ENCODE measurements around the gene TREX2.

TREX2 gene

GRCh38 chrX:153435845-153436244, 10.0 kb downstream of the TREX2 start:
- no peak overlapping the region for H3K27ac ChIP-seq (ENCODE audit: poor library complexity, severe bottlenecking)
- no peak for ATAC-seq (ENCODE audit: low read depth)
- no peaks in the 10 kb centered on the region for H3K4me1 ChIP-seq (ENCODE audit: insufficient read depth, poor library complexity, severe bottlenecking)
- TF ChIP-seq CTCF (IDR thresholded peaks at IDR 0.05; ENCODE audit: poor library complexity, severe bottlenecking): no peak
- H3K36me3 ChIP-seq (ENCODE audit: low read depth): no peaks in the 10 kb centered on the region
- no peaks in the 10 kb centered on the region for H3K27me3 ChIP-seq (ENCODE audit: insufficient read depth, poor library complexity, severe bottlenecking)
- no peaks in the 10 kb centered on the region for H3K9me3 ChIP-seq (ENCODE audit: severe bottlenecking)
- no peak for DNase-seq (ENCODE audit: low spot score)
- H3K4me3 ChIP-seq (ENCODE audit: severe bottlenecking): no peak overlapping the region

GRCh38 chrX:153434801-153435200, 11.1 kb downstream of the TREX2 start:
- DNase-seq (ENCODE audit: low spot score): no peak
- Histone ChIP-seq H3K4me1 (ENCODE audit: insufficient read depth, poor library complexity, severe bottlenecking) (no peaks in the 10 kb centered on the region), H3K27me3 (ENCODE audit: insufficient read depth, poor library complexity, severe bottlenecking) (no peaks in the 10 kb centered on the region)

GRCh38 chrX:153433781-153434285, 12.0 kb downstream of the TREX2 start:
- Histone ChIP-seq H3K27ac (ENCODE audit: poor library complexity, severe bottlenecking) (no peak overlapping the region), H3K4me3 (ENCODE audit: severe bottlenecking) (no peak overlapping the region), H3K4me1 (ENCODE audit: insufficient read depth, poor library complexity, severe bottlenecking) (no peaks in the 10 kb centered on the region), H3K27me3 (ENCODE audit: insufficient read depth, poor library complexity, severe bottlenecking) (no peaks in the 10 kb centered on the region), H3K36me3 (ENCODE audit: low read depth) (no peaks in the 10 kb centered on the region), H3K9me3 (ENCODE audit: severe bottlenecking) (no peaks in the 10 kb centered on the region)
- DNase-seq (ENCODE audit: low spot score) (no peak), ATAC-seq (ENCODE audit: low read depth) (no peak)
- TF ChIP-seq CTCF (IDR thresholded peaks at IDR 0.05; ENCODE audit: poor library complexity, severe bottlenecking): no peak

More at GRCh38 chrX:153434801-153435200, 11.1 kb downstream of the TREX2 start:
- Histone ChIP-seq H3K4me3 (ENCODE audit: severe bottlenecking) (no peak overlapping the region), H3K9me3 (ENCODE audit: severe bottlenecking) (no peaks in the 10 kb centered on the region), H3K27ac (ENCODE audit: poor library complexity, severe bottlenecking) (no peak overlapping the region), H3K36me3 (ENCODE audit: low read depth) (no peaks in the 10 kb centered on the region)
- TF ChIP-seq CTCF (IDR thresholded peaks at IDR 0.05; ENCODE audit: poor library complexity, severe bottlenecking): no peak
- ATAC-seq (ENCODE audit: low read depth): no peak

GRCh38 chrX:153433161-153433680, 12.6 kb downstream of the TREX2 start:
- no peak for DNase-seq (ENCODE audit: low spot score)
- no peak for TF ChIP-seq CTCF (IDR thresholded peaks at IDR 0.05; ENCODE audit: poor library complexity, severe bottlenecking)
- ATAC-seq (ENCODE audit: low read depth): no peak
- Histone ChIP-seq H3K27ac (ENCODE audit: poor library complexity, severe bottlenecking) (no peak overlapping the region), H3K36me3 (ENCODE audit: low read depth) (no peaks in the 10 kb centered on the region), H3K27me3 (ENCODE audit: insufficient read depth, poor library complexity, severe bottlenecking) (no peaks in the 10 kb centered on the region), H3K4me1 (ENCODE audit: insufficient read depth, poor library complexity, severe bottlenecking) (no peaks in the 10 kb centered on the region), H3K4me3 (ENCODE audit: severe bottlenecking) (no peak overlapping the region), H3K9me3 (ENCODE audit: severe bottlenecking) (no peaks in the 10 kb centered on the region)

GRCh38 chrX:153430796-153431195, 15.1 kb downstream of the TREX2 start:
- H3K27me3 ChIP-seq (ENCODE audit: insufficient read depth, poor library complexity, severe bottlenecking): no peaks in the 10 kb centered on the region
- no peaks in the 10 kb centered on the region for H3K9me3 ChIP-seq (ENCODE audit: severe bottlenecking)
- H3K4me3 ChIP-seq (ENCODE audit: severe bottlenecking): no peak overlapping the region
- ATAC-seq (ENCODE audit: low read depth) (no peak), DNase-seq (ENCODE audit: low spot score) (no peak)
- no peaks in the 10 kb centered on the region for H3K36me3 ChIP-seq (ENCODE audit: low read depth)
- no peak overlapping the region for H3K27ac ChIP-seq (ENCODE audit: poor library complexity, severe bottlenecking)
- no peaks in the 10 kb centered on the region for H3K4me1 ChIP-seq (ENCODE audit: insufficient read depth, poor library complexity, severe bottlenecking)
- TF ChIP-seq CTCF (IDR thresholded peaks at IDR 0.05; ENCODE audit: poor library complexity, severe bottlenecking): no peak

All from RWPE2 (cell line).